OCI-LY1 (cell line): ENCODE measurements around the gene PRG3.

Experiments used
- H2AFZ ChIP-seq: fragments of 200-600 bp; sonication (generic), shearing (Covaris generic); 2 replicates; pipeline ENCODE4 v1.6.0; 2014; ENCODE audit warnings: antibody characterized with exemption, mild to moderate bottlenecking, low read length
- H3F3A ChIP-seq: fragments of 200-600 bp; sonication (generic), shearing (Covaris generic); 2 replicates; pipeline ENCODE4 v1.6.0; 2014; ENCODE audit warnings: mild to moderate bottlenecking, antibody characterized with exemption, low read length, moderate library complexity; ENCODE audit not compliant: insufficient read depth
- H3K27ac ChIP-seq: fragments of 200-600 bp; sonication (generic); 2 replicates; pipeline ENCODE4 v1.5.1; 2014; ENCODE audit warnings: low read length, mixed run types, mild to moderate bottlenecking, low read depth; ENCODE audit not compliant: poor library complexity, severe bottlenecking
- H3K27me3 ChIP-seq: fragments of 200-600 bp; sonication (generic); 2 replicates; pipeline ENCODE4 v1.6.0; 2014; ENCODE audit warnings: antibody characterized with exemption, mild to moderate bottlenecking, low read length, moderate library complexity; ENCODE audit not compliant: insufficient read depth
- H3K36me3 ChIP-seq: fragments of 200-600 bp; sonication (generic); 2 replicates; pipeline ENCODE4 v1.6.1; 2014; ENCODE audit warnings: mild to moderate bottlenecking, antibody characterized with exemption, low read length, moderate library complexity, mixed read lengths; ENCODE audit not compliant: insufficient read depth
- H3K4me1 ChIP-seq: fragments of 200-600 bp; sonication (generic); 2 replicates; pipeline ENCODE4 v1.5.1; 2014; ENCODE audit warnings: mild to moderate bottlenecking, low read length, moderate library complexity; ENCODE audit not compliant: insufficient read depth, severe bottlenecking
- H3K4me2 ChIP-seq: fragments of 200-600 bp; sonication (generic), shearing (Covaris generic); 2 replicates; pipeline ENCODE4 v1.6.1; 2014; ENCODE audit warnings: low read length
- H3K4me3 ChIP-seq: fragments of 200-600 bp; sonication (generic); 2 replicates; pipeline ENCODE4 v1.5.1; 2014; ENCODE audit warnings: low read length, low read depth, mild to moderate bottlenecking, mixed read lengths; ENCODE audit not compliant: poor library complexity, severe bottlenecking
- H3K79me2 ChIP-seq: fragments of 200-600 bp; shearing (Covaris generic); 2 replicates; pipeline ENCODE4 v1.6.1; 2016; ENCODE audit warnings: mixed run types, low read length, mixed read lengths; ENCODE audit not compliant: insufficient read depth
- H3K9ac ChIP-seq: fragments of 200-600 bp; sonication (generic), shearing (Covaris generic); 2 replicates; pipeline ENCODE4 v1.6.1; 2014; ENCODE audit warnings: mild to moderate bottlenecking, low read length, mixed read lengths
- H3K9me2 ChIP-seq: fragments of 200-600 bp; sonication (generic), shearing (Covaris generic); 2 replicates; pipeline ENCODE4 v1.6.1; 2014; ENCODE audit warnings: low read depth, mild to moderate bottlenecking, low read length, mixed read lengths
- H3K9me3 ChIP-seq: fragments of 200-600 bp; shearing (Covaris generic); 2 replicates; pipeline ENCODE4 v1.6.1; 2014; ENCODE audit warnings: low read length, mixed read lengths
- H4K20me1 ChIP-seq: fragments of 200-600 bp; sonication (generic), shearing (Covaris generic); 2 replicates; pipeline ENCODE4 v1.6.0; 2016; ENCODE audit warnings: mild to moderate bottlenecking, low read length; ENCODE audit not compliant: insufficient read depth
- CTCF ChIP-seq: fragments of 200-600 bp; sonication (generic), shearing (Covaris generic); IDR thresholded peaks from 2 replicates; pipeline ENCODE4 v1.5.1; 2017; ENCODE audit warnings: mild to moderate bottlenecking, antibody characterized with exemption, low read length, moderate library complexity, mixed read lengths
- EZH2 ChIP-seq: fragments of 200-600 bp; sonication (generic), shearing (Covaris generic); IDR thresholded peaks from 2 replicates; pipeline ENCODE4 v1.8.0; 2017; ENCODE audit warnings: borderline replicate concordance, mixed run types, mild to moderate bottlenecking, antibody characterized with exemption, low read length, moderate library complexity, mixed read lengths

The PRG3 gene

GRCh38 chr11:57374966-57375365, 6.0 kb downstream of the PRG3 start:
- Histone ChIP-seq H3K4me1 (no peaks in the 10 kb centered on the region), H3K4me2 (no peak overlapping the region)

GRCh38 chr11:57373146-57373545, 7.8 kb downstream of the PRG3 start:
- Histone ChIP-seq H3K27me3 (no peaks in the 10 kb centered on the region), H2AFZ (no peak overlapping the region), H3K9me3 (no peaks in the 10 kb centered on the region)

More at GRCh38 chr11:57374966-57375365, 6.0 kb downstream of the PRG3 start:
- no peaks in the 10 kb centered on the region for H4K20me1 ChIP-seq
- H2AFZ ChIP-seq: no peak overlapping the region
- H3K79me2 ChIP-seq: no peaks in the 10 kb centered on the region
- TF ChIP-seq CTCF (no peak), EZH2 (no peak)
- H3F3A ChIP-seq: no peaks in the 10 kb centered on the region
- no peaks in the 10 kb centered on the region for H3K27me3 ChIP-seq
- H3K9me2 ChIP-seq: no peaks in the 10 kb centered on the region
- H3K4me3 ChIP-seq: no peak overlapping the region
- H3K36me3 ChIP-seq: no peaks in the 10 kb centered on the region
- H3K9ac ChIP-seq: no peak overlapping the region
- H3K9me3 ChIP-seq: no peaks in the 10 kb centered on the region
- no peak overlapping the region for H3K27ac ChIP-seq

GRCh38 chr11:57370941-57371340, 10.0 kb downstream of the PRG3 start:
- Histone ChIP-seq H3K4me1 (no peaks in the 10 kb centered on the region), H3K4me3 (no peak overlapping the region), H2AFZ (no peak overlapping the region), H3K36me3 (no peaks in the 10 kb centered on the region), H3K4me2 (no peak overlapping the region), H3K9me2 (no peaks in the 10 kb centered on the region), H3K27ac (no peak overlapping the region), H3K79me2 (no peaks in the 10 kb centered on the region), H3K9me3 (no peaks in the 10 kb centered on the region), H3K27me3 (no peaks in the 10 kb centered on the region), H4K20me1 (no peaks in the 10 kb centered on the region), H3F3A (no peaks in the 10 kb centered on the region), H3K9ac (no peak overlapping the region)
- TF ChIP-seq EZH2 (no peak), CTCF (no peak)

More at GRCh38 chr11:57373146-57373545, 7.8 kb downstream of the PRG3 start:
- Histone ChIP-seq H3F3A (no peaks in the 10 kb centered on the region), H4K20me1 (no peaks in the 10 kb centered on the region), H3K4me3 (no peak overlapping the region), H3K4me1 (no peaks in the 10 kb centered on the region), H3K9ac (no peak overlapping the region), H3K27ac (no peak overlapping the region), H3K36me3 (no peaks in the 10 kb centered on the region), H3K4me2 (no peak overlapping the region), H3K9me2 (no peaks in the 10 kb centered on the region), H3K79me2 (no peaks in the 10 kb centered on the region)
- TF ChIP-seq CTCF (no peak), EZH2 (no peak)
